ENCODE results near the gene FBXO22.

Gene FBXO22

DNA sequence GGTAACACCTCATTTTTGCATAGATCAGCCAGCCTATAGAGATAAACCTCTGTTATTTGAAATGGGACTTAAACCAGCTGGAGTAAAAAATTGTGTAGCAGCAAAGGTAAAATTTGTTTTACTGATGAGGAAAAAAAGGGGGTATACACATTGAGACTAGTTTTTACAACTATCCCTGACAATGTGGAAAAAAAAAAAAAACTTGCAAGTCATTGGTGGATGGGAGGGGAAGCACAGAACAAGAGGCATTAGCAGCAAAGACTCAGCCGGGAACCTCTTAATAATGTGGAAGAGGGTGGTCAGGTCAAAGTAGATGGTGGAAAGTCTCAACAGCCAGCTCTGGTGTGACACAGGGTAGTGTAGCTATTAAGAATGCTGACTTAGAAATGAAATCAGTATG is 14.5 kb downstream of the FBXO22 start:
- DNase-seq (ENCODE audit: low read depth in 2 of 3, low spot score in 1 of 3): no peak

- no peak for DNase-seq (ENCODE audit: low read depth in 2 of 3, low spot score in 1 of 3)
Observed at GRCh38 chr15:75920079-75920478, 16.4 kb downstream of the FBXO22 start.

DNA sequence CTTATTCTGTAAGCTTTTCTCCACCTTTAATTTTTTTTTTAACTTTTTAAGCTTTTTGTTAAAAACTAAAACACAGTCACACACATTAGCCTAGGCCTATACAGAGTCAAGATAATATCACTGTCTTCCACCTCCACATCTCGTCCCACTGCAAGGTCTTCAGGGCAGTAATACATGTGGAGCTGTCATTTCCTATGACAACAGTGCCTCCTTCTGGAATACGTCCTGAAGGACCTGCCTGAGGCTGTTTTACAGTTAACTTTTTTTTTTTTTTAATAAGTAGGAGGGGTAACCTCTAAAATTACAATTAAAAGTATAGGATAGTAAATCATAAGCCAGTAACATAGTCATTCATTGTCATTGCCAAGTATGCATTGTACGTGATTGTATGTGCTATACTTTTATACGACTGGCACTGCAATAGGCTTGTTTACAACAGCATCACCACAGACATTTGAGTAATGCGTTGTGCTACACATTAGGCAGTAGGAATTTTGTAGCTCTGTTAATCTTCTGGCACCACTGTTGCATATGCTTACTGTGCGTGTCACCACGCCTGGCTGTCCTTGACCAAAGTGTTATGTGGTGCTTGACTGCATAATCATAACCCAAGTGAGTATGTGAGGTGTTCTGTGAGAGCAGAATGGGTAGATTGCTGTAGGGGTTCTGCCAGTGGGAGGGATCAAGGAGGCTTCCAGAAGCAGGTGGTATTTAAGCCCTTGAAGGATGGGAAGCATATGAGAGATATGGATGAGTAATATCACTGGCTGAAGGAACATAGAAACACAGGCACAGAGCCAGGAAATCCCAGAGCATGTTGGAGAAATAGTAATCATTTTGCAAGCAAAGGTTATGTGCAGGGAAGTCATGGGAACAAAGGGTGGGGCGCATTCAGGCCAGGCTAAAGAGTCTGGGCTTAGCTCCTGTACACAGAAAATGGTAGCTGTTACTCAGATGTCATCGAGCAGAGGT is 18.3 kb downstream of the FBXO22 start:
- DNase-seq (ENCODE audit: low read depth in 2 of 3, low spot score in 1 of 3): no peak

DNA sequence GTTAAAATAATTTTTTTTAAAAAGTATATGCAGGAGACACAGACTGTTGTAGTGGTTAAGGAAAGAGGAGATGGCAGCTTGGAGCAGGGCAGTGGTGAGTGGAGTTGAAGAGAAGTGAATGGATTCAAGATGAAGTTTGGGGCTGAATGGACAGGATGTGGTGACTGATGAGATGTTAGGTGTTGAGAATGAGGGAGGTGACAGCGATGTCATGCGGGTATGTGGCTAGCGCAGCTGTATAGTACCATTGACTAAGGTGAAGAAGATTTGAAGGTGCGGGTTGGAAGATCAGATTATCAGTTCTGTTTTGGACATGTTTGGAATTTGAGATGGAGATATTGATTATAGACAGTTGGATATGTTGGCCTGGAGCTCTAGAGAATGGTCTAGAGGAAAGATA is 20.1 kb downstream of the FBXO22 start:
- no peak for DNase-seq (ENCODE audit: low read depth in 2 of 3, low spot score in 1 of 3)

GRCh38 chr15:75924576-75924975 is 20.9 kb downstream of the FBXO22 start:
- no peak for DNase-seq (ENCODE audit: low read depth in 2 of 3, low spot score in 1 of 3)

- DNase-seq (ENCODE audit: low read depth in 2 of 3, low spot score in 1 of 3): no peak
Observed at GRCh38 chr15:75925440-75925839, 21.8 kb downstream of the FBXO22 start.

DNA sequence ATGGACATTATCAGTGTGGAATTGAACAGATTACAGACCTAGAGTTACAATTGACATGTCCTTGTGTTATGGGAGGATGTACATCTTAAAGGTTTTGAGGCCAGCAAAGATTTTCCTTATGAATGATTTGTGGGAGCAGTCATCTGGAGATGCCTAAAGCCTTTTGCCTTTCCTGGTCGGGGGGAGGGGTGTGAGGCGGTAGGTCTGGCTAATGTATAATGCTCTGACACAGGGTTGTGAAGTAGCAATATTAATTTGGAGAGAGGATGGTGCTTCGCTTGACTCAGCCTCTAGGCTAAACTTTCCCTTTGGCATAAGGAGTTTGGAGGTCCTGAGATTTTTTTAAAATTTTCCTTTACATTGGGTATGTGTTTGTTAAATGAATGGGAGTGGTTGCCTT is 23.3 kb downstream of the FBXO22 start:
- no peak for DNase-seq (ENCODE audit: low read depth in 2 of 3, low spot score in 1 of 3)

GRCh38 chr15:75927601-75928000 is 23.9 kb downstream of the FBXO22 start:
- no peak for DNase-seq (ENCODE audit: low read depth in 2 of 3, low spot score in 1 of 3)

DNA sequence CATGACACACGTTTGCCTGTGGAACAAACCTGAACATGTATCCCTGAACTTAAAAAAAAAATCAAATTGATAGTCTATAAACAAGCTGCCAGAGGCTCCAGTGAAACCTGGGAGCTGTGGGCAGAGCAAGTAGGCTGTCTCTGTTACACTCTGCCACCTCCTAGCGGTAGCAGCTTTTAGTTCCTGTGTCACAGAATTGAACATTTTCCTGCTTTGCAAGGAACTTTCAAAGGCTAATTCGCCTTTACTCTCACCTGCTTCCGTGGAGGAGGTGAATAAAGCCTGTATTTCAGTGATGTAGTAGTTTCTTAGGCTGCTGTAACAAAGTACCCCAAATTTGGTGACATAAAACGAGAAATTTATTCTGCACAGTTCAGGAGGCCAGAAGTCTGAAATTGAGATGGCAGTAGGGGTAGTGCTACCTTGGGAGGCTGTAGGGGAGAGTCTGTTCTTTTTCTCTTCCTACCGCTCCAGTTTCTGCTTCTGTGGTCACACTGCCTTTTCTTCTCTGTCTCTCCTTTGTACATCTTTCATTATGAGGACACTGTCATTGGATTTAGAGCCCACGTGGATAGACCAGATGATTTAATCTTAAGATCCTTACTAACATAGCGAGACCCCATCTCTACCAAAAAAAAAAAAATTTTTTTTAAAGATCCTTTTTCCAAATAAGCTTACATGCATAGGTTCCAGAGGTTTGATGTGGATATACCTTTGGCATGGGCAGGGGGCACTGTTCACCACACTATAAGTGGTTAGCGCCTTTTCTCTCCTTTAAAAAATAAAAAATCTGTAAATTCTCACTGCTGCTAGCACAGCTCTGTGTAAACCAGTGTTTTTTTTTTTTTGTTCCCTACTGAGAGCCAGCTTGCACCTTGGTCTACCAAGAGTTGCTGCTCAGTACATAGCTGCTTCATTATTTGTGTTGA is 25.3 kb downstream of the FBXO22 start:
- no peak for DNase-seq (ENCODE audit: low read depth in 2 of 3, low spot score in 1 of 3)

- DNase-seq (ENCODE audit: low read depth in 2 of 3, low spot score in 1 of 3): no peak
Observed at GRCh38 chr15:75929799-75930565, 26.3 kb downstream of the FBXO22 start.

GRCh38 chr15:75930866-75931265 is 27.2 kb downstream of the FBXO22 start:
- DNase-seq (ENCODE audit: low read depth in 2 of 3, low spot score in 1 of 3): no peak

DNA sequence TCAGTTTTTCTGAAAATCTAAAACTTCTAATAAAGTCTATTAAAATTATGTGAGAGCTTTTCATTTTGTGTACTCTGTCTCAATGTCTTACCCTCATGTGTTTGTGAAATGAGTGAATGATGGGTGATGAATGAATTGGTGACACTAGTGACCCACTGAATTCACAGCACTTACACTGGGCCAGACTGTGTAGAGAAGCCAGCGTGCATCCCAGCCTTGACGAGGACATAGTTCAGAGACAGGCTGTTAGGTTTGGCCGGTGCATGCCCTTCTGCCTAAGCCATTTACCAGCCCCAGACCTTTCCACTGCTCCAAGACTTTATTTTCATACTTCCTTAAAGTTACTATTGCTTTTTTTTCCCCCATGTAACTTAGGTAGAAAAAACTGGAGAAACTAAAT is 38.8 kb downstream of the FBXO22 start:
- DNase-seq (ENCODE audit: low read depth in 2 of 3, low spot score in 1 of 3): no peak

DNA sequence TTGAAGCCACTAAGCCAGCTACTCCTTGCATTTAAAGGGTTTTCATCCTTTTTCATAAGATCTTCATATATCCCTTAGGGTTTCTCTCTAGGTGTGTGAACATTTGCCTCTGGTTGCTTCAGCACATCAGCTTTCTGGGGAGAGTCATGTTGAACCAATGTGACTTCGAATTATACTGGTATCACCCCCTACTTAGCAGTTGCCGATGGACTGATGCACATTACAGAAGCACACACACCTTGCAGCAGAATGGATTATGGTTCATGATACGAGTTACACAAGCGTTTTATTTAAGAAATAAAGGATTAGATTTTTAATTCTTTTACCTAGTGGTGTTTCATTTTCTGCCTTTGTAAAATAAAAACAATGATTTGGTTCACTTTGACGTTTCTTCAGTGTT is 39.6 kb downstream of the FBXO22 start:
- no peak for DNase-seq (ENCODE audit: low read depth in 2 of 3, low spot score in 1 of 3)

DNA sequence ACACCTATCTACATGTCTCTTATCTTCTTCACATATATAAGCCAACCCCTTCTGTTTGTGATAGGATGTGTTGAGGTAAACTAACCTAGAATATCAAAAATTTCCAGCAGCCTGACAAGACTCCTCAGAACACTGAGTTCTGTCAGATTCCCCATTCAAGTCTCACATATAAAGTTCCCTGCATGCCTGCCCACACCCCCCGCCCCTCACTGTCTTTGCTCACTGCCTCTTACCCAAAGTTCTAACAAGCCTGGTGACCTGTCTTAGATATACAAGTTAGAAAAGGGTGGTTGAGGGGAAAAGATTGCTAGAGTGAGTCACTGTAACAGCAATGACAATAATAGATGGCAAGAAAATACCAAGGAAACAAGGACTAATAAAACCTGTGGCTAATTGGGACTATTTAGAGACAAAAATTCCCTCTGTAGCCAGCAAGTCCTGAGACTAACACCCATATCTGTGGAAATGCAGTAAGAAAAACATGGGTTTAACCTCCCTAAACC is 40.1 kb downstream of the FBXO22 start:
- no peak for DNase-seq (ENCODE audit: low read depth in 2 of 3, low spot score in 1 of 3)

DNA sequence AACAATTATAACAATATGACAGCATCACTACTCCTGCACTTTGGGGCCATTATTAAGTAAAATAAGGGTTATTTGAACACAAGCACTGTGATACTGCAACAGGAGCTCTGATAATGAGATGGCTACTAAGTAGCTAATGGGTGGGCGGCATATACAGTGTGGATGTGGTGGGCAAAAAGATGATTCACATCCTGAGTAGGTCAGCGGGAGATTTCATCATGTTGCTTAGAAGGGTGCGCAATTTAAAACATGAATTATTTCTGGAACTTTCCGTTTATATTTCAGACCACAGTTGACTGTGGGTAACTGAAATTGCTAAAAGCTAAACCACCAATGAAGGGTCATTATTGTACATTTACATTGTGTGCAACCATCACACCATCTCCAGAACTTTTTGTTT is 42.3 kb downstream of the FBXO22 start:
- no peak for DNase-seq (ENCODE audit: low read depth in 2 of 3, low spot score in 1 of 3)

DNA sequence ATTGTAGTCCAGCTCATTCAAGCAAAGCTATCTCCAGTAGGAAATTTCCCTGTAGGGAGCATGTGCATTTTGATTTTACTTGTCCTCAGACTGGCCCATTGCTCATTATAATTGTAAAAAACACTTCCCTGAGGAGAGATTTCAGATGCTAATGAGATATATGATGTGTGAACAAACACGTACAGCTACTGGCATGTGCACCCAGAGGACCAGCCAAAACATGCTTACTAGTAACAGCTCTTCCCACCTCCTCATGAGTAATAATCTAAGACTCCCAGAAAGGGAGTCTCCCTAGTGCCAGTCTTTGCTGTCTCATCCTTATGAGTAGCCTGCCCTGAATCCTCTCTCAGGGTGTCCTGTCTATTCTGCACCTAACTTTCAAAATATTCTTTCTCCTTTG is 43.4 kb downstream of the FBXO22 start:
- DNase-seq (ENCODE audit: low read depth in 2 of 3, low spot score in 1 of 3): no peak

- no peak for DNase-seq (ENCODE audit: low read depth in 2 of 3, low spot score in 1 of 3)
Observed at GRCh38 chr15:75948761-75949296, 45.2 kb downstream of the FBXO22 start.

- no peak for DNase-seq (ENCODE audit: low read depth in 2 of 3, low spot score in 1 of 3)
Observed at GRCh38 chr15:75952525-75952924, 48.8 kb downstream of the FBXO22 start.

DNA sequence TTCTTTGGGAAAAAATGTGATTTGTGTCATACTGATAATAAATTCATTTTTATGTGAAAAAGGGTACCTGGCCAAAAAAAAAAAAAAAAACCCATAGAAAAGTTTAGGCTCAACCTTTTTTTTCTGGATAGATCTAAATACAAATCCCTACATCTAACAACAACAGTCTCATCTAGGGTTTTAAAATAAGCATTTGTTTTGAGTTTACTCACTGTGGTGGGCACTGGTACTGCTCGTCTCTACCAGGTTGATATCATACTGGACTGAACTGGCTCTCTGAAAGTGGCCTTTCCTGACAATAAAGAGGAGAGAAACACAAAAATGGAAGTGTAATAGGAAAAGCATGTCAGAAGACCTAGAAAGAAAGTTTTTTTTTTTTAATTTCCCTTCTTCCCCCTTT is 52.0 kb downstream of the FBXO22 start:
- no peak for DNase-seq (ENCODE audit: low read depth in 2 of 3, low spot score in 1 of 3)

GRCh38 chr15:75961331-75961730 is 57.7 kb downstream of the FBXO22 start:
- no peak for DNase-seq (ENCODE audit: low read depth in 2 of 3, low spot score in 1 of 3)

GRCh38 chr15:75966073-75966472 is 62.4 kb downstream of the FBXO22 start:
- DNase-seq (ENCODE audit: low read depth in 2 of 3, low spot score in 1 of 3): no peak

All from stimulated activated CD4-positive, alpha-beta T cell treated with anti-CD3 and anti-CD28 coated beads, Interleukin-12 subunit alpha, Interleukin-12 subunit beta, amount 100 ng/mL, for 48 hours (primary cell).